Testis (tissue), 2 donors: ENCODE data around the gene IMMP2L.

Experiments
- CTCF ChIP-seq, 3 experiments: fragments of 450-650 bp in 2 of 3; fragments of 200-600 bp in 1 of 3; sonication (generic) in 1 of 3; IDR thresholded peaks; one replicate each; pipeline ENCODE4 v1.5.1; 2016 to 2019; ENCODE audit warnings: antibody characterized with exemption in 3 of 3, mild to moderate bottlenecking in 2 of 3, moderate library complexity in 1 of 3
- POLR2A ChIP-seq: fragments of 450-650 bp; IDR thresholded peaks from one replicate; pipeline ENCODE4 v1.6.1; 2017; ENCODE audit warnings: antibody characterized with exemption, mild to moderate bottlenecking, moderate library complexity

DNA sequence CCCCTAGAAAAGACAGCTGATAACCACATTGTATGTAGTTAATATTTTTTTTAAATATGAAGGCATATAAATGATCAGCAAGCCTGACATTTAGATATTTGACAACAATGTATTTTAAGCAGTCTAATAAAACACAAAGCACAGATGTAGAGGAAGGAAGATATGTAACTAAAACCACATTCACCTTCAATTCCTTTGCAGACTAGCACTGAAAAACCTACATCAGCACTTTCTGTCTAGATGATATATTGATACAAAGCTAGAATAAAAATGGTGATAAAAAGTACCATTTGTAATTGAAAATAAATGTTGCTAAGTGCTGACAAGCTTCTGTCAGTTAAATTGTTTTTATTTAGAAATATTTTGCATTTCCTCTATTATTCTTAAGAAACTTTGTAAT lies 153.6 kb downstream of the IMMP2L start:
- TF ChIP-seq POLR2A (no peak), CTCF (IDR thresholded peaks at IDR 0.05) (no peak)
